Tibial nerve (tissue), 4 donors: ENCODE measurements around the gene TTC31. TPM values are rescaled to one million over a fixed set of nuclear protein-coding genes. Genes with fewer than 3 reads are reported as not detected.
"Not testable (repeated sequence)": the region's sequence is repeated elsewhere in the genome, so short reads cannot be mapped to it uniquely, and the experiment has no call there.

Experiments
- DNase-seq, 2 donors: peaks; one replicate each; pipeline ENCODE4 v3.0.0-alpha.2; 2019; ENCODE audit warnings: low spot score in 2 of 2
- H3K27ac ChIP-seq, 4 donors: fragments of 200-600 bp; sonication (generic) in 3 of 4; one replicate each; pipeline ENCODE4 v1.5.1; 2017 to 2019; ENCODE audit warnings: mild to moderate bottlenecking in 1 of 4
- H3K27me3 ChIP-seq, 2 donors: fragments of 200-600 bp; sonication (generic) in 1 of 2; one replicate each; pipeline versions ENCODE4 v1.5.1 to v1.6.0; 2017 to 2019
- H3K36me3 ChIP-seq, 3 donors: fragments of 200-600 bp; sonication (generic); one replicate each; pipeline ENCODE4 v1.5.1; 2018 to 2019
- H3K4me1 ChIP-seq, 4 donors: fragments of 200-600 bp; sonication (generic) in 3 of 4; one replicate each; pipeline ENCODE4 v1.5.1; 2017 to 2019
- H3K4me3 ChIP-seq, 4 donors: fragments of 200-600 bp; sonication (generic) in 3 of 4; one replicate each; pipeline ENCODE4 v1.5.1; 2017 to 2019; ENCODE audit warnings: mild to moderate bottlenecking in 1 of 4, moderate library complexity in 1 of 4
- H3K9me3 ChIP-seq, 4 donors: fragments of 200-600 bp; sonication (generic) in 3 of 4; one replicate each; pipeline ENCODE4 v1.5.1; 2017 to 2019
- EP300 ChIP-seq, 2 donors: sonication (generic); formaldehyde crosslinking; IDR thresholded peaks; one replicate each; pipeline ENCODE4 v1.6.1; 2017; ENCODE audit warnings: antibody characterized with exemption in 2 of 2, mild to moderate bottlenecking in 1 of 2
- POLR2A ChIP-seq, 2 donors: fragments of 450-650 bp; IDR thresholded peaks; one replicate each; pipeline ENCODE4 v1.6.1; 2017; ENCODE audit warnings: antibody characterized with exemption in 2 of 2, mild to moderate bottlenecking in 2 of 2, moderate library complexity in 2 of 2
- WGBS, 2 donors: methylation state at CpG; one replicate each; pipeline ENCODE4 v1.1.5; 2018; 5-methylcytosine and 5-hydroxymethylcytosine counted together
- total RNA-seq, 4 donors: library from RNA; depleted of rRNA; stranded (reverse); fragments of >200 nt; gene quantifications; one replicate each; pipeline ENCODE4 v1.1.0, GENCODE V29; 2016
- TF ChIP-seq, protein P1 (sequence below), 5 experiments: fragments of 200-600 bp in 3 of 5; fragments of 450-650 bp in 2 of 5; sonication (generic) in 3 of 5; IDR thresholded peaks; one replicate each; pipeline ENCODE4 v1.5.1; 2016 to 2019; ENCODE audit warnings: antibody characterized with exemption in 5 of 5, mild to moderate bottlenecking in 3 of 5, moderate library complexity in 2 of 5

The TTC31 gene
- total RNA-seq, 4 donors from 2014 or later: 14.6 to 43.3 (median 36.4) TPM

DNA sequence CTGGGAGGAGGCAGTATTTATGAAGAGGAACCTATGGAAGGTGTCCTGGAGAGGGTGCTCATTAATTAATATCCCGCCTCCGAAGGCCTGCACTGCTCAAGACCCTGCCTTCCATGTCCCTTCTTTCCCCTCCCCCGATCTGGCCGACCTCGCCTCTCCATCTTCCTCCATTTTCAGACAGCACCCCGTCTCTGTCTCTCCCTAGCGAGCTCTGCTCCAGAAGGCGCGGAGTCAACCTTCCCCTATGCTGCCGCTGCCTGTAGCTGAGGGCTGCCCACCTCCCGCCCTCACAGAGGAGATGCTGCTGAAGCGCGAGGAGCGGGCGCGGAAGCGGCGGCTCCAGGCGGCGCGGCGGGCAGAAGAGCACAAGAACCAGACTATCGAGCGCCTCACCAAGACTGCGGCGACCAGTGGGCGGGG lies 25.7 kb upstream of the TTC31 start:
- Histone ChIP-seq H3K36me3 (peaks cover 0 to 20% (median 0%) of the 10 kb centered on the region in 3 donors), H3K27ac (peak overlapping the region; percentile 59 to 97 (median 96)), H3K4me1 (peaks cover 0 to 44% (median 27%) of the 10 kb centered on the region in 4 donors), H3K27me3 (no peaks in the 10 kb centered on the region), H3K9me3 (no peaks in the 10 kb centered on the region), H3K4me3 (peak overlapping the region; percentile 35 to 70 (median 58))
- no peak for DNase-seq
- 1 to 2% methylated on average over 25 to 26 of the region's 27 CpGs for WGBS, 2 donors
- no peak for TF ChIP-seq EP300 (IDR thresholded peaks at IDR 0.05)
- TF ChIP-seq POLR2A (IDR thresholded peaks at IDR 0.05): no peak
- TF ChIP-seq, protein P1, sequence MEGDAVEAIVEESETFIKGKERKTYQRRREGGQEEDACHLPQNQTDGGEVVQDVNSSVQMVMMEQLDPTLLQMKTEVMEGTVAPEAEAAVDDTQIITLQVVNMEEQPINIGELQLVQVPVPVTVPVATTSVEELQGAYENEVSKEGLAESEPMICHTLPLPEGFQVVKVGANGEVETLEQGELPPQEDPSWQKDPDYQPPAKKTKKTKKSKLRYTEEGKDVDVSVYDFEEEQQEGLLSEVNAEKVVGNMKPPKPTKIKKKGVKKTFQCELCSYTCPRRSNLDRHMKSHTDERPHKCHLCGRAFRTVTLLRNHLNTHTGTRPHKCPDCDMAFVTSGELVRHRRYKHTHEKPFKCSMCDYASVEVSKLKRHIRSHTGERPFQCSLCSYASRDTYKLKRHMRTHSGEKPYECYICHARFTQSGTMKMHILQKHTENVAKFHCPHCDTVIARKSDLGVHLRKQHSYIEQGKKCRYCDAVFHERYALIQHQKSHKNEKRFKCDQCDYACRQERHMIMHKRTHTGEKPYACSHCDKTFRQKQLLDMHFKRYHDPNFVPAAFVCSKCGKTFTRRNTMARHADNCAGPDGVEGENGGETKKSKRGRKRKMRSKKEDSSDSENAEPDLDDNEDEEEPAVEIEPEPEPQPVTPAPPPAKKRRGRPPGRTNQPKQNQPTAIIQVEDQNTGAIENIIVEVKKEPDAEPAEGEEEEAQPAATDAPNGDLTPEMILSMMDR (IDR thresholded peaks at IDR 0.05): no peak

DNA sequence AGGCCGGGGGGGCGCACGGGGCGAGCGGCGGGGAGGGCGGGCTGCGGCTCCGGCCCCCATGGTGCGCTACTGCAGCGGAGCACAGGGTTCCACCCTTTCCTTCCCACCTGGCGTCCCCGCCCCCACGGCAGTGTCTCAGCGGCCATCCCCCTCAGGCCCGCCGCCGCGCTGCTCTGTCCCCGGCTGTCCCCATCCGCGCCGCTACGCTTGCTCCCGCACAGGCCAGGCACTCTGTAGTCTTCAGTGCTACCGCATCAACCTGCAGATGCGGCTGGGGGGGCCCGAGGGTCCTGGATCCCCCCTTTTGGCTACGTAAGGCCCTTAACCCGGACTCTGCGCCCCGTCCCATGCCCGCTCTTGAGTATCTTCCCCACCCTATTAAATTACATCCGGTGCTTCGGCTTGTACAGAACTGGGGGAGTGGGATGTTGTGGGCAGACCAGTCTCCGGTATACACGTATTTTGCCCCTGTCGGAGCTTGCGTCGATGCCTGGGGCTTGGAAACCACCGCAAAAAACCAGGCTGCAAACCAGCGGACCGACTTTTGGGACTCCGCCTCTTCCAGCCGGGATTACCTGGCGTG lies 25.2 kb upstream of the TTC31 start:
- no peaks in the 10 kb centered on the region for H3K9me3 ChIP-seq
- 1% methylated on average over 38 to 42 of the region's 46 CpGs for WGBS, 2 donors
- H3K4me1 ChIP-seq: peaks cover 0 to 44% (median 27%) of the 10 kb centered on the region in 4 donors
- H3K4me3 ChIP-seq: peak overlapping the region; percentile 35 to 70 (median 58)
- peak in 1 of 2 donors; percentile 38 for DNase-seq
- peak overlapping the region; percentile 59 to 97 (median 96) for H3K27ac ChIP-seq
- TF ChIP-seq POLR2A (IDR thresholded peaks at IDR 0.05): peak; percentile 63 to 79
- TF ChIP-seq, protein P1 (IDR thresholded peaks at IDR 0.05): no peak
- peak in 1 of 2 donors; percentile 94 for TF ChIP-seq EP300 (IDR thresholded peaks at IDR 0.05)
- peaks cover 0 to 25% (median 0%) of the 10 kb centered on the region in 3 donors for H3K36me3 ChIP-seq
- H3K27me3 ChIP-seq: no peaks in the 10 kb centered on the region

DNA sequence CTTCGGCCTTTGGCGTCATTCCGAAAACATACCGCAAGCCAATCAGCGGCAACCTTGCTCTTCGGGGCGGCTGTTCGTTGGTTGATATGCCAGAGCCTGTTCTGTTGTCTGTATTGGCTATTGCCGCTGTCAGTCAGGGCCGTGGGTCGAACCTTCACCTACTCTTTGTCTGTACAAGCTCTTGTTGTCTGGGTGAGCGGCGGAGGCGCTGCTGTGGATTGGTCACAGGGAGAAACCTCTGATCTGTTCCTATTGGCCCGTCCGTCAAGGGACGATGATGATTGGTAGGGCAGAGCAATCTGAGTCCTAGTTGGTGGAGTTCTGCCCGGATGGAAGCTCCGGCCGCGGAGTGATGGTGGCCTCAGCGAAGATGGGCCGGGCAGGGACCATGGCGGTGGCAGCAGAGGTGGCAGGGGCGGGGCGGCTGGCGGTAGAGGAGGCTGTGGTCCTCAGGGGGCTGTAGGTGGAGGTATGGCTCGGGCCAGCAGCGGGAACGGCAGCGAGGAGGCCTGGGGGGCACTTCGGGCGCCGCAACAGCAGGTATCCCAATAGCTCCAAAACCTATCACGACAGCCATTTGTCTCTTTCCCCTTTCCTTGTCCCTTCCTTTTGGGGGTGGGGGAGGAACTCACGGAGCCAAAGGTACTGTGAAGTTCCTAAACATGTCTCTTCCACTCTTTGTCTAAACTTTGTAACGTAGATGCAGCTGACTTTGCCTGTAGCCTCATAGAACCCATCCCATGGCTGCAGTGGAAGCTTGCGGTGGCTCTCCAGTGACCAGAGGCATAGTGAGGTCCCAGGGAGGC lies 24.5 kb upstream of the TTC31 start, which contains the start of gene WBP1:
Gene WBP1 (plus strand): TSS at position 307 of the 806 bp plus-strand sequence. CDS start 165 bp downstream, at position 472.
- WGBS, 2 donors: 0 to 1% methylated on average over 13 to 32 of the region's 38 CpGs
- peaks cover 0 to 32% (median 0%) of the 10 kb centered on the region in 3 donors for H3K36me3 ChIP-seq
- H3K27me3 ChIP-seq: no peaks in the 10 kb centered on the region
- peak within 1 kb of the TSS; percentile 68 to 70 (median 69) for H3K4me3 ChIP-seq
- no peaks in the 10 kb centered on the region for H3K9me3 ChIP-seq
- TF ChIP-seq POLR2A (IDR thresholded peaks at IDR 0.05): peak; percentile 26 to 58
- TF ChIP-seq, protein P1 (IDR thresholded peaks at IDR 0.05): peak in 2 of 5 experiments; percentile 58 to 67
- peak; percentile 52 to 73 for TF ChIP-seq EP300 (IDR thresholded peaks at IDR 0.05)
- peak; percentile 99 to 100 for DNase-seq
- peaks cover 0 to 45% (median 27%) of the 10 kb centered on the region in 4 donors for H3K4me1 ChIP-seq
- peak within 1 kb of the TSS; percentile 59 to 97 (median 96) for H3K27ac ChIP-seq

DNA sequence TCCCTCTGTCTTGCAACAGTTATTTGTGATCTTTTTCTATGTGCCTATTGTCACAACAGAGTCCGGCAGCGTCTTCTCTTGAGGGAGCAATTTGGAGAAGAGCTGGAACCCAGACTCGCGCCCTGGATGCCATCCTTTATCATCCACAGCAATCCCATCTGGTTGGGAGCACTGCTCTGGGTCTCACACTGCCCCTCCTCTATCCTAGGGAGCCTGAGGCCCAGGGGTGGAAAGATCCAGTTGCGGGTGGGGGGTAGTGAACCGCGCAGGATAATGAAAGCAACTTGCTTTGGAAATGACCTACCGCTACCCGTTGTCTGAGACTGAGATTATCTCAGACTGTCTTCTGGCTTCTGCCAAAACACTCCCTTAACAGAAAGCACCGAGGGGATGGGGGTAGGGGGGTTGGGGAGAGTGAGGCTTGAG lies 23.9 kb upstream of the TTC31 start:
- 1% methylated on average over 10 of the region's 10 CpGs for WGBS, 2 donors
- peak overlapping the region; percentile 68 to 70 (median 69) for H3K4me3 ChIP-seq
- no peak for DNase-seq
- peaks cover 0 to 52% (median 29%) of the 10 kb centered on the region in 4 donors for H3K4me1 ChIP-seq
- TF ChIP-seq, protein P1 (IDR thresholded peaks at IDR 0.05): no peak
- TF ChIP-seq EP300 (IDR thresholded peaks at IDR 0.05): no peak
- no peak for TF ChIP-seq POLR2A (IDR thresholded peaks at IDR 0.05)
- no peaks in the 10 kb centered on the region for H3K27me3 ChIP-seq
- peaks cover 0 to 33% (median 0%) of the 10 kb centered on the region in 3 donors for H3K36me3 ChIP-seq
- H3K27ac ChIP-seq: peak overlapping the region in 3 of 4 donors; percentile 85 to 96 (median 87)
- H3K9me3 ChIP-seq: no peaks in the 10 kb centered on the region

DNA sequence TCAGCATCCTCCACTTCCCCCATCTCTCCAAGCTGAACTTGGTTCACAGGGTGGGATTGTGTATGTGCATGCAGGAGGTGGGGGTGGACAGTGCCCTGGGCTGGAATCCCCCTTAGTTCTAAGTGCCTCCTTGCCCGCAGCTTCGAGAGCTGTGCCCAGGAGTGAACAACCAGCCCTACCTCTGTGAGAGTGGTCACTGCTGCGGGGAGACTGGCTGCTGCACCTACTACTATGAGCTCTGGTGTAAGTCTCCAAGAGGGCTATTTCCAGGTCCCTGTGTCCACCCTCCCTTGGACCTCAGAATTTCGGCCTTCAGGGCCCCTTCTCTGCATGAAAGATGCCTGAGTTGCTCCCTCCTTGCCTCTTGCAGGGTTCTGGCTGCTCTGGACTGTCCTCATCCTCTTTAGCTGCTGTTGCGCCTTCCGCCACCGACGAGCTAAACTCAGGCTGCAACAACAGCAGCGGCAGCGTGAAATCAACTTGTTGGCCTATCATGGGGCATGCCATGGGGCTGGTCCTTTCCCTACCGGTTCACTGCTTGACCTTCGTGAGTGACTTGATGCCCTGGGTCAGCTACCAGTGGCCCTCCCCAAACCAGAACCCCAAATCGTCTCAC lies 23.3 kb upstream of the TTC31 start:
- H3K4me1 ChIP-seq: peaks cover 0 to 53% (median 35%) of the 10 kb centered on the region in 4 donors
- peak overlapping the region in 1 of 4 donors; percentile 4 for H3K27ac ChIP-seq
- H3K4me3 ChIP-seq, H3K27me3 ChIP-seq, DNase-seq, H3K9me3 ChIP-seq: not testable (repeated sequence)
- WGBS, 2 donors: 72 to 76% methylated on average over 13 of the region's 13 CpGs
- H3K36me3 ChIP-seq: peaks cover 0 to 33% (median 0%) of the 10 kb centered on the region in 3 donors

DNA sequence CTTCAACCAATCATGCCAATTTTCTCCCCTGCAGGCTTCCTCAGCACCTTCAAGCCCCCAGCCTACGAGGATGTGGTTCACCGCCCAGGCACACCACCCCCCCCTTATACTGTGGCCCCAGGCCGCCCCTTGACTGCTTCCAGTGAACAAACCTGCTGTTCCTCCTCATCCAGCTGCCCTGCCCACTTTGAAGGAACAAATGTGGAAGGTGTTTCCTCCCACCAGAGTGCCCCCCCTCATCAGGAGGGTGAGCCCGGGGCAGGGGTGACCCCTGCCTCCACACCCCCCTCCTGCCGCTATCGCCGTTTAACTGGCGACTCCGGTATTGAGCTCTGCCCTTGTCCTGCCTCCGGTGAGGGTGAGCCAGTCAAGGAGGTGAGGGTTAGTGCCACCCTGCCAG lies 22.7 kb upstream of the TTC31 start:
- not testable (repeated sequence) for H3K27ac ChIP-seq, H3K9me3 ChIP-seq, H3K4me3 ChIP-seq, H3K27me3 ChIP-seq, DNase-seq
- Histone ChIP-seq H3K36me3 (peaks cover 0 to 33% (median 0%) of the 10 kb centered on the region in 3 donors), H3K4me1 (peaks cover 0 to 53% (median 35%) of the 10 kb centered on the region in 4 donors)
- 77 to 83% methylated on average over 10 of the region's 10 CpGs for WGBS, 2 donors
